NB4 (cell line): ENCODE measurements around the gene DOCK3.

ENCODE experiments used
- TF ChIP-seq, protein P1 (sequence below): IDR thresholded peaks from one replicate; pipeline ENCODE4 v1.5.1; 2012; ENCODE audit warnings: low read depth, low read length
- TF ChIP-seq, protein P2 (sequence below): IDR thresholded peaks from 2 replicates; pipeline ENCODE4 v1.6.1; 2011; ENCODE audit warnings: low read depth, low read length

DNA sequence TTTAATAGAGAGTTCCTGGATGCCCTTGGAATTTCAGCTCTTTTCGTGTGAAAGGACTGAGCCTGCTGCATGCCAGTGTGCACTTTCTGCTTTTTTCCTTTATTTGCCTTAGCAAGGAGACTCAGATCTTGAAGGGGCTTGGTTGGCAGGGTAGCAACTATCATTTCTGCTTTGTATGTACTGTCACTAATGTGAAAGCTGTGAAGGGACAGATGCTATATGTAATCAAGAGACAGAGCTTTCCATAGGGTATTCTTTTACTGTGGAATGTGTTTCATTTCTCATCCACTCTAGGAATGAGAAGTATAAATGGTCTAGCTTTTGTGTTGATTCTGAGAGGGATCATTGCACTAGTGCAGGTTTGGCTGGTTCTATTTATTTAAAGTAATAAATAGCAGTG lies 377.8 kb downstream of the DOCK3 start:
- TF ChIP-seq, protein P1, sequence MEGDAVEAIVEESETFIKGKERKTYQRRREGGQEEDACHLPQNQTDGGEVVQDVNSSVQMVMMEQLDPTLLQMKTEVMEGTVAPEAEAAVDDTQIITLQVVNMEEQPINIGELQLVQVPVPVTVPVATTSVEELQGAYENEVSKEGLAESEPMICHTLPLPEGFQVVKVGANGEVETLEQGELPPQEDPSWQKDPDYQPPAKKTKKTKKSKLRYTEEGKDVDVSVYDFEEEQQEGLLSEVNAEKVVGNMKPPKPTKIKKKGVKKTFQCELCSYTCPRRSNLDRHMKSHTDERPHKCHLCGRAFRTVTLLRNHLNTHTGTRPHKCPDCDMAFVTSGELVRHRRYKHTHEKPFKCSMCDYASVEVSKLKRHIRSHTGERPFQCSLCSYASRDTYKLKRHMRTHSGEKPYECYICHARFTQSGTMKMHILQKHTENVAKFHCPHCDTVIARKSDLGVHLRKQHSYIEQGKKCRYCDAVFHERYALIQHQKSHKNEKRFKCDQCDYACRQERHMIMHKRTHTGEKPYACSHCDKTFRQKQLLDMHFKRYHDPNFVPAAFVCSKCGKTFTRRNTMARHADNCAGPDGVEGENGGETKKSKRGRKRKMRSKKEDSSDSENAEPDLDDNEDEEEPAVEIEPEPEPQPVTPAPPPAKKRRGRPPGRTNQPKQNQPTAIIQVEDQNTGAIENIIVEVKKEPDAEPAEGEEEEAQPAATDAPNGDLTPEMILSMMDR = no peak
- TF ChIP-seq, protein P2, sequence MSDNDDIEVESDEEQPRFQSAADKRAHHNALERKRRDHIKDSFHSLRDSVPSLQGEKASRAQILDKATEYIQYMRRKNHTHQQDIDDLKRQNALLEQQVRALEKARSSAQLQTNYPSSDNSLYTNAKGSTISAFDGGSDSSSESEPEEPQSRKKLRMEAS = no peak
